Measurements from ENCODE around the gene VPS35L.
"Not testable (repeated sequence)": the region's sequence is repeated elsewhere in the genome, so short reads cannot be mapped to it uniquely, and the experiment has no call there.

The VPS35L gene

GRCh38 chr16:19662351-19662750 lies 106.8 kb downstream of the VPS35L start:
- H3K4me3 ChIP-seq (ENCODE audit: low read depth, low read length) = no peak overlapping the region
- DNase-seq (ENCODE audit: low read depth) = no peak
- TF ChIP-seq CTCF (IDR thresholded peaks at IDR 0.05; ENCODE audit: insufficient read depth, low read depth, low read length, missing control alignments) = no peak

GRCh38 chr16:19664166-19664565 lies 108.7 kb downstream of the VPS35L start:
- no peak for DNase-seq (ENCODE audit: low read depth)
- no peak for TF ChIP-seq CTCF (IDR thresholded peaks at IDR 0.05; ENCODE audit: insufficient read depth, low read depth, low read length, missing control alignments)
- no peak overlapping the region for H3K4me3 ChIP-seq (ENCODE audit: low read depth, low read length)

- DNase-seq (ENCODE audit: low read depth); H3K4me3 ChIP-seq (ENCODE audit: low read depth, low read length): not testable (repeated sequence)
Measured at GRCh38 chr16:19665313-19665712, 109.8 kb downstream of the VPS35L start.

- DNase-seq (ENCODE audit: low read depth) = no peak
- no peak for TF ChIP-seq CTCF (IDR thresholded peaks at IDR 0.05; ENCODE audit: insufficient read depth, low read depth, low read length, missing control alignments)
Measured at GRCh38 chr16:19666477-19666876, 111.0 kb downstream of the VPS35L start.

GRCh38 chr16:19672378-19672777 lies 116.9 kb downstream of the VPS35L start:
- no peak overlapping the region for H3K4me3 ChIP-seq (ENCODE audit: low read depth, low read length)
- DNase-seq (ENCODE audit: low read depth) = no peak
- no peak for TF ChIP-seq CTCF (IDR thresholded peaks at IDR 0.05; ENCODE audit: insufficient read depth, low read depth, low read length, missing control alignments)

More at GRCh38 chr16:19666477-19666876, 111.0 kb downstream of the VPS35L start:
- H3K4me3 ChIP-seq (ENCODE audit: low read depth, low read length) = no peak overlapping the region

- no peak for TF ChIP-seq CTCF (IDR thresholded peaks at IDR 0.05; ENCODE audit: insufficient read depth, low read depth, low read length, missing control alignments)
- no peak for DNase-seq (ENCODE audit: low read depth)
- no peak overlapping the region for H3K4me3 ChIP-seq (ENCODE audit: low read depth, low read length)
Measured at GRCh38 chr16:19674485-19674884, 119.0 kb downstream of the VPS35L start.

GRCh38 chr16:19677402-19677801 lies 121.9 kb downstream of the VPS35L start:
- TF ChIP-seq CTCF (IDR thresholded peaks at IDR 0.05; ENCODE audit: insufficient read depth, low read depth, low read length, missing control alignments) = no peak
- DNase-seq (ENCODE audit: low read depth) = no peak
- no peak overlapping the region for H3K4me3 ChIP-seq (ENCODE audit: low read depth, low read length)

Measured in GM12865 (cell line).